Measurements from ENCODE around the gene STX8. TPM values are rescaled to one million over a fixed set of nuclear protein-coding genes. Genes with fewer than 3 reads are reported as not detected.

The STX8 gene
- polyA plus RNA-seq, 1 of the 3 experiments (the other 2 are of a cell fraction) = 51.3 TPM

DNA sequence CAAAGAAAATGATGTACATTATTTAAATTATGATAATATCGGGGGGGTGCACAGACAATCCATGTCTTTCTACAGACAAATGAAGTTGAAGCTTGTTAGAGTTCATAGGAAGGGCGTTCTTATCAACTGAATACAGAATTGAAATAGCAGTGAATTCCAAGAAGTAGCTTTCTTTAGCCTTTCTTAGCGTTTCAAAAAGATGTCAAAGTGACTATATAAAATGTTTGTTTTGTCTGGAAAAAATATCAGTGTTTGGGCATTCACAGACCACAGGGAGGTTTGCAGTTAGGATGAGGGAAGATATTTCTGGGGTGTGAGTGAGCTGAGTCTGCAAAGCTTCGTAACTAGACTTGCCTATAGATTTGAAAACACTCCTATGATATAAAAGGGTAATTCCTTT is 55.0 kb downstream of the STX8 start:
- no peak for TF ChIP-seq GABPA (IDR thresholded peaks at IDR 0.05; ENCODE audit: low read depth)
- no peak for TF ChIP-seq GATA2 (CRISPR knock-in tag; IDR thresholded peaks at IDR 0.05)
- no peak for TF ChIP-seq EZH2phosphoT487 (IDR thresholded peaks at IDR 0.05; ENCODE audit: borderline replicate concordance, low read depth)
- no peak for TF ChIP-seq CHD2 (IDR thresholded peaks at IDR 0.05; ENCODE audit: low read length, partially characterized antibody)
- TF ChIP-seq SMC3 (IDR thresholded peaks at IDR 0.05; ENCODE audit: low read depth, low read length) = no peak
- TF ChIP-seq MXI1 (IDR thresholded peaks at IDR 0.05; ENCODE audit: low read depth, low read length) = no peak
- TF ChIP-seq TAF1 (IDR thresholded peaks at IDR 0.05; ENCODE audit: borderline replicate concordance, low read depth, low read length) = no peak
- no peak for TF ChIP-seq EP300 (IDR thresholded peaks at IDR 0.05; ENCODE audit: borderline replicate concordance in 1 of 2, low read depth in 1 of 2, low read length in 1 of 2)
- no peak for TF ChIP-seq SIN3A (IDR thresholded peaks at IDR 0.05; ENCODE audit: borderline replicate concordance, low read depth, low read length)
- Histone ChIP-seq H3K4me1 (ENCODE audit: control insufficient read depth in 1 of 2, insufficient read depth in 2 of 2, low read depth in 1 of 2, low read length in 1 of 2) (no peaks in the 10 kb centered on the region; a peak in 1 of 4 replicates), H3K4me3 (ENCODE audit: low read depth in 2 of 2, low read length in 1 of 2) (no peak overlapping the region), H3K9me2 (no peaks in the 10 kb centered on the region), H4K20me1 (ENCODE audit: insufficient read depth) (no peaks in the 10 kb centered on the region), H3K9ac (no peak overlapping the region), H3K4me2 (no peak overlapping the region), H2AFZ (ENCODE audit: low read depth) (no peak overlapping the region), H3K36me3 (replicated peaks in 1 of 2; ENCODE audit: control insufficient read depth in 1 of 2, insufficient read depth in 2 of 2, low read length in 1 of 2) (no peaks in the 10 kb centered on the region), H3K27ac (ENCODE audit: low read depth in 2 of 2, low read length in 1 of 2) (no peak overlapping the region), H3K27me3 (ENCODE audit: insufficient read depth) (no peaks in the 10 kb centered on the region), H3F3A (replicated peaks; ENCODE audit: insufficient read depth) (no peaks in the 10 kb centered on the region), H3K9me3 (no peaks in the 10 kb centered on the region), H3K79me2 (ENCODE audit: insufficient read depth) (no peaks in the 10 kb centered on the region)
- ChIA-PET CTCF (interaction anchor here (0.8 to 3.8 kb wide), 7 partner anchors 12 to 525 kb away, joined by 3 to 29 read pairs (median 9); no protein-coding TSS in a partner anchor), POLR2A (no interaction called here)
- 81% methylated on average over 4 of the region's 4 CpGs for WGBS (ENCODE audit: low lambda C conversion rate)
- no peak for DNase-seq

DNA sequence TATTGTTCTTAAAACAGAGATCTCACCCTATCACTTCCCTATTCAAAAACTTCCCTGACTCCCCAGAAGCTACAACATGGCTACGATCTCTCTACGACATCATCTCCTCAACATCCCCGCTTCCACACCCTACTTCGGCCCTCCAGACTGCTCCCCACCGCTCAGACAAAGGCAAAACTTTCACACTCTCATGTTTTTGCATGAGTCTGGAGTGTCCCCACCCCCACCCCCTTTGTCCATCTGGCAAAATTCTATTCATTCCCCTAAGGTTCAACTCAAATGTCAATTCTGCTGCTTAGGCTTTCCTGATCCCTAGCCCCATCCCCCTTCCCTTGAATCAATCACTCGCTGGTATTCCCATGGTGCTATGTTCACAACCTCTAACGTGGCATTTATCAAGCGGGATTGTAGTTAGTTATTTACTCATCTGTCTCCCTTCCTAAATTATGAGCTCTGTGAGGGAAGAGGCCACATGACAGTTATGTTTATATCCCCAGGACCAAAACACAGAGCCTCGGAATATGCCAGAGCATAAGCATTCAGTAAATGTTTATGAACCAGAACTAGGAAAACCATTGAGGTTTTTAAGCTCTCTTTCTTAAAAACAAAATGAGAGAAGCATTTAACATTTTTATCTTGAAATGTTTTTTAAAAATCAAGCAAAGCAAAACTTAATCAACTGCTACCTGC is 55.9 kb downstream of the STX8 start:
- Histone ChIP-seq H3K27ac (ENCODE audit: low read depth in 2 of 2, low read length in 1 of 2) (no peak overlapping the region), H3K9ac (no peak overlapping the region), H3K4me1 (ENCODE audit: control insufficient read depth in 1 of 2, insufficient read depth in 2 of 2, low read depth in 1 of 2, low read length in 1 of 2) (no peaks in the 10 kb centered on the region; a peak in 1 of 4 replicates), H3K9me2 (no peaks in the 10 kb centered on the region), H3K4me2 (no peak overlapping the region), H3K27me3 (ENCODE audit: insufficient read depth) (no peaks in the 10 kb centered on the region), H3K9me3 (no peaks in the 10 kb centered on the region), H2AFZ (ENCODE audit: low read depth) (no peak overlapping the region), H3F3A (replicated peaks; ENCODE audit: insufficient read depth) (no peaks in the 10 kb centered on the region), H3K4me3 (ENCODE audit: low read depth in 2 of 2, low read length in 1 of 2) (no peak overlapping the region), H3K79me2 (ENCODE audit: insufficient read depth) (no peaks in the 10 kb centered on the region), H3K36me3 (replicated peaks in 1 of 2; ENCODE audit: control insufficient read depth in 1 of 2, insufficient read depth in 2 of 2, low read length in 1 of 2) (no peaks in the 10 kb centered on the region), H4K20me1 (ENCODE audit: insufficient read depth) (no peaks in the 10 kb centered on the region)
- ChIA-PET POLR2A (no interaction called here), CTCF (interaction anchor here (0.8 to 3.8 kb wide), 6 partner anchors 13 to 524 kb away, joined by 3 to 29 read pairs (median 6); no protein-coding TSS in a partner anchor)
- 94% methylated on average over 8 of the region's 9 CpGs for WGBS (ENCODE audit: low lambda C conversion rate)
- no peak for DNase-seq
- no peak for TF ChIP-seq FOSL2 (IDR thresholded peaks at IDR 0.05; ENCODE audit: borderline replicate concordance, low read depth)
- no peak for TF ChIP-seq EP300 (IDR thresholded peaks at IDR 0.05; ENCODE audit: borderline replicate concordance in 1 of 2, low read depth in 1 of 2, low read length in 1 of 2)
- TF ChIP-seq GABPA (IDR thresholded peaks at IDR 0.05; ENCODE audit: low read depth) = no peak
- TF ChIP-seq, protein P1, sequence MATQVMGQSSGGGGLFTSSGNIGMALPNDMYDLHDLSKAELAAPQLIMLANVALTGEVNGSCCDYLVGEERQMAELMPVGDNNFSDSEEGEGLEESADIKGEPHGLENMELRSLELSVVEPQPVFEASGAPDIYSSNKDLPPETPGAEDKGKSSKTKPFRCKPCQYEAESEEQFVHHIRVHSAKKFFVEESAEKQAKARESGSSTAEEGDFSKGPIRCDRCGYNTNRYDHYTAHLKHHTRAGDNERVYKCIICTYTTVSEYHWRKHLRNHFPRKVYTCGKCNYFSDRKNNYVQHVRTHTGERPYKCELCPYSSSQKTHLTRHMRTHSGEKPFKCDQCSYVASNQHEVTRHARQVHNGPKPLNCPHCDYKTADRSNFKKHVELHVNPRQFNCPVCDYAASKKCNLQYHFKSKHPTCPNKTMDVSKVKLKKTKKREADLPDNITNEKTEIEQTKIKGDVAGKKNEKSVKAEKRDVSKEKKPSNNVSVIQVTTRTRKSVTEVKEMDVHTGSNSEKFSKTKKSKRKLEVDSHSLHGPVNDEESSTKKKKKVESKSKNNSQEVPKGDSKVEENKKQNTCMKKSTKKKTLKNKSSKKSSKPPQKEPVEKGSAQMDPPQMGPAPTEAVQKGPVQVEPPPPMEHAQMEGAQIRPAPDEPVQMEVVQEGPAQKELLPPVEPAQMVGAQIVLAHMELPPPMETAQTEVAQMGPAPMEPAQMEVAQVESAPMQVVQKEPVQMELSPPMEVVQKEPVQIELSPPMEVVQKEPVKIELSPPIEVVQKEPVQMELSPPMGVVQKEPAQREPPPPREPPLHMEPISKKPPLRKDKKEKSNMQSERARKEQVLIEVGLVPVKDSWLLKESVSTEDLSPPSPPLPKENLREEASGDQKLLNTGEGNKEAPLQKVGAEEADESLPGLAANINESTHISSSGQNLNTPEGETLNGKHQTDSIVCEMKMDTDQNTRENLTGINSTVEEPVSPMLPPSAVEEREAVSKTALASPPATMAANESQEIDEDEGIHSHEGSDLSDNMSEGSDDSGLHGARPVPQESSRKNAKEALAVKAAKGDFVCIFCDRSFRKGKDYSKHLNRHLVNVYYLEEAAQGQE (IDR thresholded peaks at IDR 0.05; ENCODE audit: low read depth, low read length) = no peak
- TF ChIP-seq TAF1 (IDR thresholded peaks at IDR 0.05; ENCODE audit: borderline replicate concordance, low read depth, low read length) = no peak
- TF ChIP-seq JUND (IDR thresholded peaks at IDR 0.05) = no peak
- no peak for TF ChIP-seq RAD21 (IDR thresholded peaks at IDR 0.05; ENCODE audit: low read length)
- no peak for TF ChIP-seq YY1 (IDR thresholded peaks at IDR 0.05; ENCODE audit: low read depth)
- no peak for TF ChIP-seq MEF2A (IDR thresholded peaks at IDR 0.05; ENCODE audit: borderline replicate concordance, low read depth)
- TF ChIP-seq, protein P2, sequence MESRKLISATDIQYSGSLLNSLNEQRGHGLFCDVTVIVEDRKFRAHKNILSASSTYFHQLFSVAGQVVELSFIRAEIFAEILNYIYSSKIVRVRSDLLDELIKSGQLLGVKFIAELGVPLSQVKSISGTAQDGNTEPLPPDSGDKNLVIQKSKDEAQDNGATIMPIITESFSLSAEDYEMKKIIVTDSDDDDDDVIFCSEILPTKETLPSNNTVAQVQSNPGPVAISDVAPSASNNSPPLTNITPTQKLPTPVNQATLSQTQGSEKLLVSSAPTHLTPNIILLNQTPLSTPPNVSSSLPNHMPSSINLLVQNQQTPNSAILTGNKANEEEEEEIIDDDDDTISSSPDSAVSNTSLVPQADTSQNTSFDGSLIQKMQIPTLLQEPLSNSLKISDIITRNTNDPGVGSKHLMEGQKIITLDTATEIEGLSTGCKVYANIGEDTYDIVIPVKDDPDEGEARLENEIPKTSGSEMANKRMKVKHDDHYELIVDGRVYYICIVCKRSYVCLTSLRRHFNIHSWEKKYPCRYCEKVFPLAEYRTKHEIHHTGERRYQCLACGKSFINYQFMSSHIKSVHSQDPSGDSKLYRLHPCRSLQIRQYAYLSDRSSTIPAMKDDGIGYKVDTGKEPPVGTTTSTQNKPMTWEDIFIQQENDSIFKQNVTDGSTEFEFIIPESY (IDR thresholded peaks at IDR 0.05; ENCODE audit: borderline replicate concordance, low read depth) = no peak
- TF ChIP-seq NRF1 (IDR thresholded peaks at IDR 0.05; ENCODE audit: low read depth, low read length) = no peak
- TF ChIP-seq GATA2 (CRISPR knock-in tag; IDR thresholded peaks at IDR 0.05) = no peak
- TF ChIP-seq, protein P3, sequence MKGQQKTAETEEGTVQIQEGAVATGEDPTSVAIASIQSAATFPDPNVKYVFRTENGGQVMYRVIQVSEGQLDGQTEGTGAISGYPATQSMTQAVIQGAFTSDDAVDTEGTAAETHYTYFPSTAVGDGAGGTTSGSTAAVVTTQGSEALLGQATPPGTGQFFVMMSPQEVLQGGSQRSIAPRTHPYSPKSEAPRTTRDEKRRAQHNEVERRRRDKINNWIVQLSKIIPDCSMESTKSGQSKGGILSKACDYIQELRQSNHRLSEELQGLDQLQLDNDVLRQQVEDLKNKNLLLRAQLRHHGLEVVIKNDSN (IDR thresholded peaks at IDR 0.05; ENCODE audit: borderline replicate concordance, low read depth) = no peak
- no peak for TF ChIP-seq POLR2AphosphoS5 (IDR thresholded peaks at IDR 0.05; ENCODE audit: low read depth, low read length)

Measured in SK-N-SH (cell line).